Gastrocnemius medialis (tissue), 4 donors: ENCODE data around the gene RELL1.

Experiments
- CTCF ChIP-seq, 5 experiments: fragments of 450-650 bp in 3 of 5; fragments of 200-600 bp in 2 of 5; sonication (generic) in 2 of 5; IDR thresholded peaks in 4 of 5; conservative IDR thresholded peaks in 1 of 5; 1 replicate in 4 of 5; 2 replicates in 1 of 5; pipeline ENCODE4 v1.5.1; 2016 to 2019; ENCODE audit warnings: antibody characterized with exemption in 5 of 5, mild to moderate bottlenecking in 3 of 5, moderate library complexity in 3 of 5
- POLR2A ChIP-seq, 2 donors: fragments of 450-650 bp; IDR thresholded peaks; one replicate each; pipeline ENCODE4 v1.6.1; 2017; ENCODE audit warnings: antibody characterized with exemption in 2 of 2, mild to moderate bottlenecking in 2 of 2, moderate library complexity in 2 of 2

- no peak for TF ChIP-seq CTCF (IDR thresholded peaks at IDR 0.05 in 4 of 5, conservative IDR thresholded peaks at IDR 0.05 in 1 of 5)
- no peak for TF ChIP-seq POLR2A (IDR thresholded peaks at IDR 0.05)
Observed at GRCh38 chr4:37646247-37646646, 39.9 kb downstream of the RELL1 start.
